HG03342 (cell line): ENCODE measurements around the gene CDH13.

Experiments used
- ATAC-seq: cut with Tn5 transposase; IDR thresholded peaks from one replicate; pipeline ENCODE4 v1.9.1; 2021; ENCODE audit warnings: mild to moderate bottlenecking, moderate library complexity; ENCODE audit not compliant: unreplicated experiment

Gene CDH13

GRCh38 chr16:82876951-82877350, 250.2 kb downstream of the CDH13 start:
- ATAC-seq, result no peak

DNA sequence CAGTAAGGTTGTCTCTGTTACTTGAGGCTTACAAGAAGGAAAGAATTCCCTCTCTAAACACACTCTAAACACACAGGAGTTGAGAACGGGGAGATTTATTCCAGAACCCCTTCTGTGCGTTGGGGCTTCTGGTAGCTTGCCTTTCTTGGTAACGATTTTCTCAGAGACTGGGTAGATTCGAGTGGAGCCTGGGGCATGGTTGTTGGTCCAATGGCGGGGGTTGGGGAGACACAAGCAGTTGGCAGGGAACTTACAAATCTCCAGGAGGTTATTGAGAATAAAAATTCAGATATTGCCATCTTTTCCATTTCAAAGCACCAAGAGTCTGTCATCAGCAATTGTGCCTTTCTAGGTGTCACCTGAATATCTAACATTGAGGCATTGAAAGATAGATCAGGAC, 251.7 kb downstream of the CDH13 start:
- ATAC-seq, result no peak

DNA sequence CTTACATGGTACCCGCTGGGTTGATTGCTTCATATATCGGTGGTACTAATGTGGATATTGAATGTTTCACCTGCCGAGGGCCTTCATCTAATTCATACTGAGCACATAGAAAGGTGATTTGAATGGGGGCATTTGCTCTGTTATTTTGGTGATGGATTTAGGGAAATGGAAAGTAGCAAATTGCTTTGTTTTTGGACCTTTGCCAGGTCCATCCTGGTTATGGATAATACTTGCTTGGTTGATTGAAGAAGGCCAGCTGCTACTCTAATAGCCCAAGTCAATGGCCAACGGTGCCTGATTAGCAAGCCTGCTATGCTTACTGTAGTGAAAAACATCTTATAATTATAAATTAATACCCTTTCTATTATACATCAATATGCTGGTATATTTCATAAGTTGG, 253.6 kb downstream of the CDH13 start:
- no peak for ATAC-seq

- no peak for ATAC-seq
These were observed 254.7 kb downstream of the CDH13 start for GRCh38 chr16:82881516-82881915.

DNA sequence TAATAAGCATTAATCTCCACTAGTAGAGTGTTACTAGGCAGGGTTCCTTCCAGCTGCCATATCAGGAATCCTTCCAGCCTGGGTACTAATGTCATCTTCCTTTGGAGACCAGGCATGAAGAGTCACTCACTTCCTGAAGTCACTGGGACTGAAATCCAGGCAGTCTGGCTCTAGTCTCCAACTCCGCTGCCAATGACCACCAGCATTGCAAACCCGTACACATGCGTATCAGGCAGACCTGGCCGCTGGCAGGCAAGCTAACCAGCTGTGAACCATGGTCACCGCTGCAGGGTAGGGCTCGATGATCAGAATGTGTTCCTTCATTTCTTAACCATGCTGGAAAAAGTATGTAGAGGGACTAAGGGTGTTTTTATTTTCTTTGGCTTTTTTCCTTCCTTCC, 255.5 kb downstream of the CDH13 start:
- ATAC-seq, result no peak

GRCh38 chr16:82882982-82883835, 256.4 kb downstream of the CDH13 start:
- no peak for ATAC-seq

DNA sequence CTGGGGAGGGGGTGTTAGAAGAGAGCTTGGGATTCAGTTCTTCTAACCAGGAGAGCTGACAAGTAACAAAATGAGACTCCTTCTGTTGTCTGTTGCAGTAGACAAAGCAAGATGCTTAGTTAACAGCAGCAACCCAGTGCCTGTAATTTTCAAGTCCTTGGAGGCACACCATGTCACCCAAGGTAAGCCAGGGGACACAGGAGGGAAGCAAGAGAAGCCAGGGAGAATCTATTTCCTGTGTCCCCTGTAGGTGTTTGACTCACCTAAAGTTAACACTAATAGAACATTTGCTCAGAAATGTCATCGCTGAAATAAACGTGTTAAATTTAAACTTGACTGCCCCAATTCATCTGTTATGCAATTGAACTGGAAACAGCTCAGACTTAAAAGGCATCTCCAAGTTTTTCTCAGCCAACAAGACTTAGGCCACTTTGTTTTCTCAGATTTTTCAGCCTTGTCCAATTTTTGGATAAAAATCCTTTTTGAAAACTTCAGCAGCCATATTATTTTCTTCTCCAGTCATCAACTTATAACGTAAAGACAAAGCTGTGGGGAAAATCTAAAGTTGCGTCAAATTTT, 257.6 kb downstream of the CDH13 start:
- ATAC-seq, result no peak

- no peak for ATAC-seq
These were observed 259.4 kb downstream of the CDH13 start for GRCh38 chr16:82886146-82886545.

DNA sequence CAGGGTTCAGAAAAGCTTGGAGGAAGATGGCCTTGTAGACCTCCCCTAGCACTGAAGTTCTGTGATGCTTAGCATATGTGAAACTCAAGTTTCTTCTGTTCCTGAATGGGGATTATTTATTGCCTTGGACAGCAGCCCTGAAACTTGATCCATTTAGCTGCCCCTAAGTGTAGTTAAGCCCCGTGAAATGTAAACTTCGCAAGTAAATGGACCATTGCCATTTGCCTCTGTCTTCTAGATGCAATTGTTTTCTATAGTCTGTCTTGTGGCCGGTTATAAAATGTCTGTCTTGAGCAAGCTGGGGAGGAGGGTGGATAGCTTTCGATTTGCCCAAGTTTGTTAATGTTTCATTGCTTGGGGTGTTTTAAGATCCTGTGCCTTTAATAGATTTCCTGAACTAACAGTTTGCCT, 261.8 kb downstream of the CDH13 start:
- no peak for ATAC-seq

DNA sequence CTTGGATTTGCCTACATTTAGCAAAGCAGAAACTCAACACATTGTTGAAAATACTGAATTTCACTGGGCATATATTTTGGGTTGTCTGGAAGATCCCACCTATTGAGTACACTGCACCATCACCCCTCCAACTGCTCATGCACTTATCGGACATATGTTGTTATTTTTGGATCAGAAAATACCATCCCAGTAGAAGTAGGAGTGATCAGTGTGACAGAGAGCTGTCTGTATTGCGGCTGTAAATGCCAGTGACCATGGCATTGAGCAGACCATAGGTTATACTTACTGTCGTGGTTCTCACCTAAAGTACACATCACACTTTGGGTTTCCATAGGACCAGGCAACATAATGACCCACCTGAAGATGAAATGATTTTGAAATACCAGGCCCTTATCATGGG, 264.7 kb downstream of the CDH13 start:
- no peak for ATAC-seq

GRCh38 chr16:82891918-82892317, 265.1 kb downstream of the CDH13 start:
- ATAC-seq, result no peak

DNA sequence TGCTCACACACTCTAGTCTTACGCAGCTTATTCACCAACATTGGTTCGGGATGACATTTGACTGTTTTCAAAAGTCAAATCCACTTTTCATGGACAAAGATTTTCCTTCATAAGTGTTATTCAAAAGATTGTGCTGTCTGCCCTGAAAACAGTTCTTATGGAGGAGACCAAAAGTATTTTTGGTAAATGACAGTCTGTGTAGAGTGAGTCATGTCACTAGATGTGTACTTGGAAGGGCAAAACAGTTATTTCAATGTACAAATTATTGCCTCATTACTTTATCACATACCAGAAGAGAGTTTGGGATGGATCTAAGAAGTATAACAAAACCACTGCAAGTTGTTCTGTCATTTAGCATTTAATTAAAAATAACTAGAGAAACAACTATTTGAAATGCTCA, 265.6 kb downstream of the CDH13 start:
- no peak for ATAC-seq

DNA sequence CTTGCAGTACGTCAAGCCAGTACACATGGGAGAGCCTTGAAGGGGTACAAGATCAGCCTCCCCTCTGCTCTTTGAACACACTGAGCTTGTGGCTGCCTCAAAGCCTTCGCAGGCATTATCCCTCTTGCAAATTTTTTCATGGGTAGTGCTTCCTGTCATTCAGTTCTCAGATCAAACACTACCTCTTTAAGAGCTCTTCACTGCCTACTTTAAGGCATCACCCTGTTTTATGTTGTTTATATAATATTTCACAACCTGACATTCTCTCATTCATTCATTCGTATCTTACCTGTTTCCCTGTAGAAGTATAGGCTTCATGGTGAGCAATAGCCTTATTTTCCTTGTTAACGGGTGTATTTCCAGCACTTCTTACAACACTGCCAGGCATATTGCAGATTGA, 269.1 kb downstream of the CDH13 start:
- no peak for ATAC-seq

- ATAC-seq, result no peak
These were observed 272.2 kb downstream of the CDH13 start for GRCh38 chr16:82899006-82899405.

GRCh38 chr16:82899731-82900450, 273.1 kb downstream of the CDH13 start:
- no peak for ATAC-seq

GRCh38 chr16:82900559-82900958, 273.8 kb downstream of the CDH13 start:
- no peak for ATAC-seq

GRCh38 chr16:82911925-82912324, 285.2 kb downstream of the CDH13 start:
- ATAC-seq, result no peak

GRCh38 chr16:82915139-82915824, 288.5 kb downstream of the CDH13 start:
- ATAC-seq, result no peak

DNA sequence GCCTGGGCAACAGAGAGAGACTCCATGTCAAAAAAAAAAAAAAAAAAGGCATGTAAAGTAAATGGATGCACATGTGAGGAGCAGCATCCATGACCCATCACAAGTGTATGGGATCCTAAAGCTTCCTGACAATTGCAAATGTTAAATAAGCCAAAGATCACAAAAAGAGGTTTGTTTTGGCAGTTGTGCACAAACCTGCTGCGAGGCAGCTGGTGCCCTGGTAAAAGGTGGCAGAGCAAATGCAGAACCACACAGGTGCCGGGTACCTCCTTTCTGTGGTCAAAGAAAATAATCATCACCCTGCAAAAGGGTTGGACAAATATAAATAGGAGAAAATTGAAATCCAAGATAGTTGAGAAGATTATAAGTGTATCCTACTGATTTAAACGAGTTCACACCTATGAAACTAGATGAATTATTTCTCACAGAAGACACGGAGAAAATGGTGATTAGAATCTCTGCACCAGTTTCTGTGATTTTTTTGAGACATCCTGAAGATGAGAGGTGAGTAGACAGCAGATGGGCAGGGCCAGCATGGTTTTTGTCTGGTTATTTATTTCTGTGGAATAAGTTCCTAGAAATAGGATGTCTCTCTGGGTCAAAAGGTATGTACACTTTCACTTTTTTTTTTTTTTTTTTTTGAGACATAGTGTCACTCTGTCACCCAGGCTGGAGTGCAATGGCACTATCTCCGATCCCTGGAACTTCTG, 291.3 kb downstream of the CDH13 start:
- ATAC-seq, result no peak

DNA sequence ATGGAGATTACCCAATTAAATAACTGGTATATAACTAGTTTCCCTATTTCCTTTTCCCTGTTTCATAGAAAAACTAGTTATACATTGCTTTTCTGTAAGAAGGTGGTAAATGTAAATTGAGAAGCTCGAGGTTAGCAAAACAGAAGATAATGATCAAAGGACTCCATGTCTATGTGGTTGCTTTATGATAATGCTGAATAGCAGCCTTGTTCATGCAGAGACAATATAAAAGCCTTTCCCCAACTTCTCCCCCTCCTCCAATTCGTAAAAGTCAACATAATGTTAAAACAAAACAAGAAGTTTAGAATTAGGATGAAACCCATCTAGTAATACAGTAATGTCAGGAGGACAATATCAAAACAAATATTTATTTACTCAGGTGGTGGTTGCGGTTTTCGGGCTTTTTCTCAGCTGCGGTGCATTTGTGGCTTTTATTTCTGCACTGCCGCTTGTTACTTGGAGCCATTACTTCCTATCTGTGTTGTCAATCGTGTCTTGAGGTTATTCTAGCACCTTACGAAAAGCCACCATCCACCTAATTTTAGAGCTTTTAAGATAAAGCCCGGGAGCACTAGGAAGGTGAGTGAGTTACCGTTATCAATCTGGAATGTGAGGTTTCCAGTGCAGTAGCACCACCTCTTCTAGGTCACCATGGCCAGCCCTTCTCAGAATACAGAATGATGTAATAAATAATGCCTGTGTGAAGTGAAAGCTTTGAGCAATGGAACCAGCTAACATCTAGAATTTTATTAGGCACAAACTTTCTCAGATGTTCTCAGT, 297.5 kb downstream of the CDH13 start:
- no peak for ATAC-seq
